C4-2B (cell line): ENCODE data around the gene DNAAF3.

ENCODE experiments used
- H3K27ac ChIP-seq: fragments of 450-650 bp; 2 replicates; pipeline ENCODE4 v1.5.1; 2017
- CTCF ChIP-seq: fragments of 450-650 bp; conservative IDR thresholded peaks from 2 replicates; pipeline ENCODE4 v1.5.1; 2017; ENCODE audit warnings: mild to moderate bottlenecking
- ZFX ChIP-seq: fragments of 450-650 bp; IDR thresholded peaks from 2 replicates; pipeline ENCODE4 v1.6.1; 2017

The DNAAF3 gene

GRCh38 chr19:55136399-55137102 lies 29.9 kb downstream of the DNAAF3 start:
- TF ChIP-seq CTCF (no peak), ZFX (no peak)
- no peak overlapping the region for H3K27ac ChIP-seq

DNA sequence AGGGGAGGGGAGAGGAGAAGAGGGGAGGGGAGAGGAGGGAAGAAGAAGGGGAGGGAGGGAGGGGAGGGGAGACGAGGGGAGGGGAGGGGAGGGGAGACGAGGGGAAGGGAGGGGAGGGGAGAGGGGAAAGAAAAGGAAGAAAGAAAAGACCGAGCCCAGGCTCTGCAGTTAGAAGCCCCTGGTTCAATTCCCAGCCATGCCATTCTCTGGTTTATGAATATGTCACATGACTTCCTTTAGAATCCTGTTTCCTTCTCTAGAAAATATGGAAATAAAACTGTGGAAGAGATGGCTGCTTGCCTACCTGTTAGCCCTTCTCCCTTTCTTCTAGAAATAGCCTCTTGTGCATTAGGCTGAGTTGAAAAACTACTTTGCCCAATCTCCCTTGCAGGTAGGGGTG lies 31.7 kb downstream of the DNAAF3 start:
- H3K27ac ChIP-seq: no peak overlapping the region
- no peak for TF ChIP-seq CTCF
- no peak for TF ChIP-seq ZFX

DNA sequence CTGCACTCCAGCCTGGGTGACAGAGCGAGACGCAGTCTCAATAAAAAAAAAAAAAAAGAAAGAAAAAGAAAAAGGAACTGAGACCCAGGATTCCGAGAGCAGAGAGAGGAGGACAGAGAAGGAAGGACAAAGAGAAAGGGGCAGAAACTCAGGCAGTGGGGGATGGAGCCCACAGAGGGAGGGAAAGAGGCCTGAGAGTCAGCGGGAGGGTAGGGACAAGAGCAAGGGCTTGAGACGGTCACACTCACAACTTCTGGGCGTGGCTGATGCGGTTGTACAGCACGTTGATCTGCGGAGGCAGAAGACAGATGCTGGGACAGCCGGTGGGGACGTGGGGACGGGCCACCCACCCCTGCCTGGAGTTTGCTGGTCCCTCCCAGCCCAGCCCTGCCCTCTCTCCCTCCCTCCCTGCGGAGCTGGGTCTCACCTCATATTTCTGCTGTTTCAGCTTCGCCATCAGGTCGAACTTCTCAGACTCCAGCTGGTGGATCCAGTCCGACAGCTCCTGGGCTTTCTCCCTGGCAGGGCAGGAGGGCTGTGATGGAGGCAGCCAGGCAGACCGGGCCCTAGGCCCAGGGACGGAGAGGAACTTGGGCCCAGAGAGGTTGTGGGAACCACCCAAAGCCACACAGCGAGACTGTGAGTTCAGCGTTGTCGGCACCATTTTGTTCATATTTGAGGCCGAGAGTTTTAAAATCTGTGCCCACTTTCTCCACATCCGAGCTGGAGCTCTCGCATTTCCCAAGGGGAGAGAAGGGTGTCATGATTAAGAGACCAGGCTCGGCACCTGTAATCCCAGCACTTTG lies 32.6 kb downstream of the DNAAF3 start:
- no peak overlapping the region for H3K27ac ChIP-seq
- TF ChIP-seq CTCF: no peak
- no peak for TF ChIP-seq ZFX

- TF ChIP-seq ZFX: no peak
- TF ChIP-seq CTCF: no peak; the same call in 1 of the 2 replicates
- H3K27ac ChIP-seq: no peak overlapping the region
These were observed 33.8 kb downstream of the DNAAF3 start for GRCh38 chr19:55132453-55133129.

DNA sequence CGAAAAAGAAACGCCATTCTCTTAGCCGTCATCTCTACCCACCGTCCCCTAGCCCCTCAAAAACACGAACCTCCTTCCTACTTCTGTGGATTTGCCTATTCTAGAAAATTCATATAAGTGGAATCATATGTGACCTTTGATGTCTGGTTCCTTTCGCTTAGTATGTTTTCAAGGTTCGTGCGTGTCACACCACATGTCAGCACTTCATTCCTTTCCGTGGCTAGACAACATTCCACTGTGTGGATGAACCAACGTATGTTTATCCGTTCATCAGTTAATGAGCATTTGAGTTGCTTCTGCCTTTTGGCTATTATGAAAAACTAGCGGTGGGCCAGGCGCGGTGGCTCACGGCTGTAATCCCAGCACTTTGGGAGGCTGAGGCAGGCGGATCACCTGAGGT lies 35.0 kb downstream of the DNAAF3 start:
- H3K27ac ChIP-seq: no peak overlapping the region
- TF ChIP-seq ZFX (no peak), CTCF (no peak)

DNA sequence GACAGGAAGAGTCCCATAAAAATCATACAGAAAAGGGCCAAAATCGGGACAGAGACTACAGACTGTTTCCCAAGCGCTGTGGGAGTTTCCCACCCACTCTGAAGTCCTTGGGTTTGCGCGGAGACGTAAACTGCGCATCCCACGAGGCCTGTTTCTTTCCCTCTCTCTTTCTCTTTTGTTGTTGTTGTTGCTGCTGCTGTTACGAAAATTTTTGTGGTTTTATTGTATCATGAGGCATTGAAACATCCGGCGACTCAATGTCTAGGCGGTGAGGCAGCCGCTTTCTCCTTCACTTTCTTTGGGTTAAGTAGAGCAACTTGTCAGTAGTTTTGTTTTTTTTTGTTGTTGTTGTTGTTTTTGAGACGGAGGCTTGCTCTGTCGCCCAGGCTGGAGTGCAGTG lies 47.4 kb downstream of the DNAAF3 start:
- TF ChIP-seq CTCF (no peak), ZFX (no peak)
- H3K27ac ChIP-seq: no peak overlapping the region

- TF ChIP-seq CTCF (no peak), ZFX (no peak)
- H3K27ac ChIP-seq: peak overlapping the region; percentile 74
These were observed 47.9 kb downstream of the DNAAF3 start for GRCh38 chr19:55118401-55118991.
